ENCODE measurements around the gene DCAF8L1. TPM values are rescaled to one million over a fixed set of nuclear protein-coding genes. Genes with fewer than 3 reads are reported as not detected.

Gene DCAF8L1
- total and polyA plus RNA-seq, 2 donors (not counting 3 experiments of a cell fraction or from before 2014, with no cell fraction given): not detected

DNA sequence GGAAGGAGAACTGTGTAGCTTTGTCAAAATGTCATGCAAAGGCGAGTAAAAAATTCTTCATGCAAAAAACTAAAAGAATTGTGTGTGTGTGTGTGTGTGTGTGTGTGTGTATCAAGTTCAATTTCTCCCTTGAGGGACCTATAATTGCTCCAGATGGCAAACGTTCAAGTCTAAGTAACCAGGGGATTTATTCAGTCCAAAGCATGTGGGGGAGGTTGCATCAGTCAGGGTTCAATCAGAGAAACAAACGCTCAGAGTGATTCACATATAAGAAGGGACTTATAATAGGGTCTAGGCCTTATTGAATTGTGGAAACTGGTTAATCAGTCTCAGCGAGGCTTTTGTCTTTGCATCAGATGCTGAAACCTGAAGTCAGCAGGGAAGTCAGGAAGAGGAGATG lies 5.0 kb downstream of the DCAF8L1 start:
- BruUV-seq (replicated peaks): no TSS peak
- no peak overlapping the region for H2AFZ ChIP-seq (ENCODE audit: low read depth, low read length)
- no peaks in the 10 kb centered on the region for H3K79me2 ChIP-seq (ENCODE audit: control insufficient read depth, insufficient read depth, low read length)
- H3K4me2 ChIP-seq (ENCODE audit: insufficient read depth, low read length): no peak overlapping the region
- H3K9me3 ChIP-seq (replicated peaks; ENCODE audit: control insufficient read depth, insufficient read depth, low read length): no peaks in the 10 kb centered on the region
- H3K4me1 ChIP-seq (ENCODE audit: control insufficient read depth, extremely low read depth, insufficient read depth, low read length): no peaks in the 10 kb centered on the region
- no peaks in the 10 kb centered on the region for H4K20me1 ChIP-seq (replicated peaks; ENCODE audit: control insufficient read depth, extremely low read depth, insufficient read depth, low read length)
- DNase-seq (ENCODE audit: low read depth, low spot score) (no peak), FAIRE-seq (no peak)
- CTCF ChIA-PET: no interaction called here
- H3K4me3 ChIP-seq (replicated peaks in 1 of 3; ENCODE audit: insufficient read depth in 1 of 3, low read depth in 1 of 3, low read length in 3 of 3): no peak overlapping the region
- dilution Hi-C loops (cut with MboI; ENCODE audit: extremely low pct_ligation_motif_present, low sequenced_read_pairs) (no loop called here), intact Hi-C loops (cut with micrococcal nuclease) (no loop called here)
- H3K27ac ChIP-seq (ENCODE audit: insufficient read depth, low read depth, low read length): no peak overlapping the region
- no peaks in the 10 kb centered on the region for H3K27me3 ChIP-seq (ENCODE audit: control insufficient read depth in 2 of 2, insufficient read depth in 2 of 2, low read length in 2 of 2)
- no peaks in the 10 kb centered on the region for H3K36me3 ChIP-seq (ENCODE audit: control insufficient read depth in 2 of 2, extremely low read depth in 1 of 2, insufficient read depth in 2 of 2, low read length in 2 of 2)
- H3K9me1 ChIP-seq (replicated peaks; ENCODE audit: control insufficient read depth, extremely low read depth, insufficient read depth, low read length): no peaks in the 10 kb centered on the region
- TF ChIP-seq POLR2AphosphoS5 (IDR thresholded peaks at IDR 0.05; ENCODE audit: insufficient read depth, low read depth, low read length) (no peak), EZH2 (IDR thresholded peaks at IDR 0.05; ENCODE audit: borderline replicate concordance, low read depth, low read length, severe bottlenecking) (no peak), MYC (IDR thresholded peaks at IDR 0.05; ENCODE audit: low read depth, low read length) (no peak)
- H3K9ac ChIP-seq (replicated peaks; ENCODE audit: extremely low read depth, insufficient read depth, low read length): no peak overlapping the region
- POLR2A ChIA-PET: no interaction called here

GRCh38 chrX:27968878-27969277 lies 12.4 kb downstream of the DCAF8L1 start:
- Histone ChIP-seq H3K4me2 (ENCODE audit: insufficient read depth, low read length) (no peak overlapping the region), H3K9ac (replicated peaks; ENCODE audit: extremely low read depth, insufficient read depth, low read length) (no peak overlapping the region), H3K79me2 (ENCODE audit: control insufficient read depth, insufficient read depth, low read length) (no peaks in the 10 kb centered on the region), H3K27me3 (ENCODE audit: control insufficient read depth in 2 of 2, insufficient read depth in 2 of 2, low read length in 2 of 2) (no peaks in the 10 kb centered on the region), H3K36me3 (ENCODE audit: control insufficient read depth in 2 of 2, extremely low read depth in 1 of 2, insufficient read depth in 2 of 2, low read length in 2 of 2) (no peaks in the 10 kb centered on the region), H3K9me1 (replicated peaks; ENCODE audit: control insufficient read depth, extremely low read depth, insufficient read depth, low read length) (no peaks in the 10 kb centered on the region), H3K27ac (ENCODE audit: insufficient read depth, low read depth, low read length) (no peak overlapping the region), H3K4me3 (replicated peaks in 1 of 3; ENCODE audit: insufficient read depth in 1 of 3, low read depth in 1 of 3, low read length in 3 of 3) (no peak overlapping the region), H3K4me1 (ENCODE audit: control insufficient read depth, extremely low read depth, insufficient read depth, low read length) (peaks cover 14% of the 10 kb centered on the region), H2AFZ (ENCODE audit: low read depth, low read length) (no peak overlapping the region), H4K20me1 (replicated peaks; ENCODE audit: control insufficient read depth, extremely low read depth, insufficient read depth, low read length) (no peaks in the 10 kb centered on the region), H3K9me3 (replicated peaks; ENCODE audit: control insufficient read depth, insufficient read depth, low read length) (no peaks in the 10 kb centered on the region)
- intact Hi-C loops (cut with micrococcal nuclease): no loop called here
- ChIA-PET POLR2A (no interaction called here), CTCF (no interaction called here)
- BruUV-seq (replicated peaks): no TSS peak
- no peak for FAIRE-seq
- no peak for DNase-seq (ENCODE audit: low read depth, low spot score)
- dilution Hi-C loops (cut with MboI; ENCODE audit: extremely low pct_ligation_motif_present, low sequenced_read_pairs): no loop called here
- TF ChIP-seq, protein P1, sequence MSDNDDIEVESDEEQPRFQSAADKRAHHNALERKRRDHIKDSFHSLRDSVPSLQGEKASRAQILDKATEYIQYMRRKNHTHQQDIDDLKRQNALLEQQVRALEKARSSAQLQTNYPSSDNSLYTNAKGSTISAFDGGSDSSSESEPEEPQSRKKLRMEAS (IDR thresholded peaks at IDR 0.05; ENCODE audit: insufficient read depth, insufficient read length): no peak
- TF ChIP-seq GATA2 (IDR thresholded peaks at IDR 0.05; ENCODE audit: insufficient read depth, insufficient read length, low read depth, low read length) (no peak), POLR2A (IDR thresholded peaks at IDR 0.05; ENCODE audit: low read depth, low read length) (no peak), POLR2AphosphoS5 (IDR thresholded peaks at IDR 0.05; ENCODE audit: insufficient read depth, low read depth, low read length) (no peak), FOS (IDR thresholded peaks at IDR 0.05; ENCODE audit: borderline replicate concordance, insufficient read depth, low read length) (no peak), JUN (IDR thresholded peaks at IDR 0.05; ENCODE audit: borderline replicate concordance, insufficient read depth, insufficient read length, low read depth) (no peak), EZH2 (IDR thresholded peaks at IDR 0.05; ENCODE audit: borderline replicate concordance, low read depth, low read length, severe bottlenecking) (no peak), MYC (IDR thresholded peaks at IDR 0.05; ENCODE audit: low read depth, low read length) (no peak)
- TF ChIP-seq, protein P2, sequence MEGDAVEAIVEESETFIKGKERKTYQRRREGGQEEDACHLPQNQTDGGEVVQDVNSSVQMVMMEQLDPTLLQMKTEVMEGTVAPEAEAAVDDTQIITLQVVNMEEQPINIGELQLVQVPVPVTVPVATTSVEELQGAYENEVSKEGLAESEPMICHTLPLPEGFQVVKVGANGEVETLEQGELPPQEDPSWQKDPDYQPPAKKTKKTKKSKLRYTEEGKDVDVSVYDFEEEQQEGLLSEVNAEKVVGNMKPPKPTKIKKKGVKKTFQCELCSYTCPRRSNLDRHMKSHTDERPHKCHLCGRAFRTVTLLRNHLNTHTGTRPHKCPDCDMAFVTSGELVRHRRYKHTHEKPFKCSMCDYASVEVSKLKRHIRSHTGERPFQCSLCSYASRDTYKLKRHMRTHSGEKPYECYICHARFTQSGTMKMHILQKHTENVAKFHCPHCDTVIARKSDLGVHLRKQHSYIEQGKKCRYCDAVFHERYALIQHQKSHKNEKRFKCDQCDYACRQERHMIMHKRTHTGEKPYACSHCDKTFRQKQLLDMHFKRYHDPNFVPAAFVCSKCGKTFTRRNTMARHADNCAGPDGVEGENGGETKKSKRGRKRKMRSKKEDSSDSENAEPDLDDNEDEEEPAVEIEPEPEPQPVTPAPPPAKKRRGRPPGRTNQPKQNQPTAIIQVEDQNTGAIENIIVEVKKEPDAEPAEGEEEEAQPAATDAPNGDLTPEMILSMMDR (IDR thresholded peaks at IDR 0.05; ENCODE audit: extremely low read depth in 1 of 2, insufficient read depth in 1 of 2, low read depth in 1 of 2, low read length in 2 of 2): no peak
